ENCODE measurements around the gene ACRBP.
"Not testable (repeated sequence)": the region's sequence is repeated elsewhere in the genome, so short reads cannot be mapped to it uniquely, and the experiment has no call there.

ACRBP gene

DNA sequence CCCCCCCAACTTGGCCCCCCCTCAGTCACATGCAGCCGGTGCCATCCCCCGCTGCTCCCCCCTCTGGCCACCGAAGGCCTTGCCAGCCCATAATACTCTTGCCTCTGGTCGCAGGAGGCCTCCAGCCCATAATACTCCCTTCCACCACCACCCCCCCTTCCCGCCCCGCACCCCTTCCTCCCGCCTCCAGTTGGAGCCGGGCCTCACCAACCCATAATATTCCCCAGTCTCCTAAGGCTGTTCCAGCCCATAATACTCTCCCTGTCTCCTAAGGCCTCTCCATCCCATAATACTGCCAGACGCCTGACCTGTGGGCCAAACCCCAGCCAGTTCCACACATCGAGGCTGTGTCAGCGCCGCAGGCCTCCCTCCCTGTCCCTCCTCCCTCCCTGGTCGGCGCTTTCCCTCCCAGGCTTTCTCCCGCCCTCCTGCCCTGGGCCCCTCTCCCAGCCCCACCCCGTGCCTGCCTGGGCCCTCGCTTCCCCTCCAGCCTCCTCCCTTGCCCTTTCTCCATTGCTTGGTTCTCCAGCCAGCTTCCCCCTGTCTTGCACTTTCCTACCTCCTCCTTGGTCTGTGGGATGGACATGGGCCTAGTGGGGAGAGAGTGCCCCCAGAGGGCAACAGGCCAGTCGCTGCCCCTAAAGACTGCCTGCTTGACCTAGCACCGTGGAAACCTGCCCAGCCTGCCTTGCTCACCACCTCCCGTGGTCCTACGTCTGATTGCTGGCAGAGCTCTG, 33.3 kb downstream of the ACRBP start:
- no peak for DNase-seq

DNA sequence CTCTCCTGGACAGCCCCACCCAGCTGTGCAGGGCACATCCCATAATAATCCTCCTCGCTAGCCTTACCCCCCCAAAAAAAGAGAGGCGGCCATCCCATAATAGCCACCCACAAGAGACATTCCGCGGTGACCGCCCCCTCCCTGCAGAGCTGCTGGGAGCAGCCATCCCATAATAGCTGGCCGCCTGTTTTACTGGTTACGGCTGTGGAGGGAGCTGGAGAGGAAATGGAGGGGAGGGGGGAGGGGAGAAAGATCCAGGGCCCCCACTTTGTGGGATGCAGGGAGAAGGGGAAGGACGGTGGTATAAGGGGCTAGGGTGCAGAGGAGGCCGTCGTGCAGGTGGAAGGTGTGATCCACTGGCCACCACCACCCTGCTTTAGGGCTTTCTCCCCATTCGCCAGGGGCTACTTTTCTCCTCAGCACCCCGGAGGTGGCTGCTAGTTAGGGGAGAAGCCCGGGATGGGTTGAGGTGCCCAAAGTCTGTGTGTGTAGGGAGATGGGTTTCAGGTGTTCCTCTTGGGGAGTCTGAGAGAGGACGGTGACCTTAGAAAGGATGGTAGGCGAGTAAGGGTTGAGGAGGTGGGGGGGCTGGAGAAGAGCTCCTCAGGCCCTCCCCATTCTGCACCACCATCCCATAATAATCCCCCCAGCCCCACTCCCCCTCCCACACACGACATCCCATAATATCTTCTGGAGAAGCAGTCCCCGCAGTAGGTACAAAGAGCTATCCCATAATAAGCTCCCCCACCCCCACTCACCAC, 34.0 kb downstream of the ACRBP start:
- DNase-seq = no peak

DNA sequence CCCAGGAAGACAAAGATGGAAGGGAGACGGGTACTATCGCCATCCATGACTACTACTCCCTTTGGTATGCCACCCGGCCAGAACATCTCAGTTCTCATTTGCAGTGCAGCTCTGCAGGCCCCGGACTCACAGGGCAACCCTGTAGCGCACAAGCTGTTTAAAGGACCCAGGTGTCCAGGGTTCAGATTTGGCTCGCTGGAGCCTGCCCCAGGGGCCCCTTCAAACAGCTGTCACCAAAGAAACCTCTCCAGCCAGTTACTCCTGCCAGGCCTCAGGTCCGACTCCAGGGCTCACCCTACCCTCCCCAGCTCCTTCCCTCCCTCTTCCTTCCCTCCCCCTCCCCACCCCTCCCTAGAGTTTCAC, 34.6 kb downstream of the ACRBP start:
- no peak for DNase-seq

- DNase-seq = no peak
These were observed 35.0 kb downstream of the ACRBP start for GRCh38 chr12:6612247-6612646.

GRCh38 chr12:6608592-6609281, 38.5 kb downstream of the ACRBP start:
- DNase-seq = no peak

DNA sequence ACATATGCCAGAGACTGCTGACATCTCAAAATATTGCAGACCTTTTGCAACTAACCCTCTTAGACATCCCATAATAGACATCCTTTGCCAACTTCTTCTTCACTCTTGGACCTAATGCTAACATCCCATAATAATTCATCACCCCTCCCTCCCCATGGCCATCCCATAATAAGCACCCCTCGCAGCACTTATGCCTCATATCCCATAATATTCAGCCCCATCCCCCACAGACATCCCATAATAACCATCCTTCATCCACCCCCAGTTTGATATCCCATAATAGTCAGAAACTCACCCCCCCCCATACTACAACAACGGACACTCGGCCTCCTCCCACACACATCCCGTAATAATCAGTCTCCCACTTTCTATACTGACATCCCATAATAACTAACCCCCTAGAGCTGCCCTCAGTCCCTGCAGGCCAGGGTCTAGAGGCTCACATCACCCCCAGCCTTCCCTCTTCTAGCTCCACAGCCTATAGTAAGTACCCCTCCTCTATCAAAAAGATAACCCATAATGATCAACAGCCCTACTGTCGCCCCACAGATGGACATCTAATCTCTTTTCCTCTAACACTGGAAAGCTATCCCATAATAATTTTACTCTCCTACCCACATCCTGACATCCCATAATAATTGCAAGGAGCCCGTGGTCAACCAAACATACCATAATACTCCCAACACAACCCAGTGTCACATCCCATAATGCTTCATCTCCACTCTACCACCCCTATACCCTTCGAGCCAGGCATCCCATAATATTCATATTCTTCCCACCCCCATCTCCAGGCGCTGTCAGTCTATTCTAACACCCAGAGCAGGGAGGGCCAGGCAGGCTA, 39.3 kb downstream of the ACRBP start:
- DNase-seq = no peak

GRCh38 chr12:6606331-6607131, 40.7 kb downstream of the ACRBP start:
- peak; percentile 81 for DNase-seq

DNA sequence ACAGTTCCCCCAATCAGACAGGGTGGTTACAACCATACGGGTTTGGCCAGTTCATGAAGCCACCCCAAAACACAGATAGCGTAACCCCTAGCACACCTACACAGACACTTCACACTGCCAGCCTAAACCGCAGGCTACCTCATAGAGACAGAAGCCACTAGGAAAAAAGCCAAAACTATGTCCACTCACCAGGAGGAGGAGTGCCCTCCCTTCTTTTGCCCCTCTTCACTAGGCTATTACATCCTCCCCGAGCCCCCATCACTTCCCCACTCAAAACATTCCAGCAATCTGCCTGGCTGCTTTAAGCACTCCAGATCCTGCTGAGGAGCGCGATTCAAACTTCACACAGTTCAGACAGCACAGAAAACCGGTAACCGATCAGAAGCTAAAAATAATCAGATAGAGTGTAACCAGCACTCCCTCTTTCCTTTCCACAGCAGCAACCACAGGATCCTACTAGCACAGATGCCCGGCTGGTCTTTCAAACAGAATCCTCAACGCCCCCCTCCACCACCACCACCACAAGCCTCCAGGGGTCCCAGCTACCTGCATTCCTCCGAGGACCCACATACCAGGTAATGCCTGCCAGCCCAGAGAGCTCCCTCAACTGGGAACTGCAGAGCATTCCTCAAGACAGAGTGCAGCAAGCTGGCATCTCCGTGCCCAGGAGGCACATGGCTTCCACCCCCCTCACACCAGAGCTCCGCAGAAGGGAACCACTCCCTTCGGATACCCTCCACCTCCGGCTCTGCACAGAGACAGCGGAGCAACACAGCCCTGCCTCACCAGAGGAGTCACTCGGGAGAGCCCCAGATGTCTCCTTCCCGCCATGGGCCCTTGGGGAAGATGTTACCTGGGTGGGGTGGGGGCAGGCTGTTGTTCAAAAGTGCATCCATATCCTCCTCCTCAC, 41.6 kb downstream of the ACRBP start:
- DNase-seq = no peak

GRCh38 chr12:6604259-6605029, 42.8 kb downstream of the ACRBP start:
- no peak for DNase-seq

- DNase-seq = no peak
These were observed 44.1 kb downstream of the ACRBP start for GRCh38 chr12:6603095-6603567.

- DNase-seq = no peak
These were observed 44.7 kb downstream of the ACRBP start for GRCh38 chr12:6602526-6602925.

- DNase-seq = not testable (repeated sequence)
These were observed 51.6 kb downstream of the ACRBP start for GRCh38 chr12:6595673-6596072.

DNA sequence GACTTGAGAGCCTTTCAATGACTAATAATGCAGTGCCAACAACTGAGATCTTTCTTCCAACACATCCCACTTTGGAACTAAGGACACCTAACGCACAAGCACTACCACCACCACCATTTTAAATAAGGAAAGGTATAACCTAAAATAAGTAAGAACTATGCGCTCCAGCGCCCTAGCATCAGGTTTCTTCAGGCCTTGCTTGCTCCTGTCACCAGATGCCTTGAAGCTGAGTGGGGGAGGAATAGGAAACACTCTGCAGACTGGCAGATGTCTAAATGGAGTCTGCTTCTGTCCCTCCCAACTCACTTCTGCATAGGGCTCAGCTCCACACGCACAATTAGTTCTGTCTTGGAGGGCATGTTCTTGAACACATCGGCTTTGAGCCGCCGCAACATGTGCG, 55.1 kb downstream of the ACRBP start:
- DNase-seq = no peak

All from activated CD8-positive, alpha-beta memory T cell treated with anti-CD3 and anti-CD28 coated beads for 24 hours (primary cell).